ENCODE measurements around the gene ABCD1.
"Not testable (repeated sequence)": the region's sequence is repeated elsewhere in the genome, so short reads cannot be mapped to it uniquely, and the experiment has no call there.

Gene ABCD1

GRCh38 chrX:153697924-153698865 lies 26.5 kb upstream of the ABCD1 start:
- H3K4me3 ChIP-seq (ENCODE audit: low read length): no peak overlapping the region

GRCh38 chrX:153699210-153699783 lies 25.4 kb upstream of the ABCD1 start:
- not testable (repeated sequence) for DNase-seq (ENCODE audit: low read depth); H3K4me3 ChIP-seq (ENCODE audit: low read length)

More at GRCh38 chrX:153697924-153698865, 26.5 kb upstream of the ABCD1 start:
- no peak for DNase-seq (ENCODE audit: low read depth)
- TF ChIP-seq CTCF (conservative IDR thresholded peaks at IDR 0.05; ENCODE audit: low read depth, low read length): no peak

GRCh38 chrX:153699784-153700371 lies 24.8 kb upstream of the ABCD1 start:
- DNase-seq (ENCODE audit: low read depth); H3K4me3 ChIP-seq (ENCODE audit: low read length): not testable (repeated sequence)

GRCh38 chrX:153700376-153700945 lies 24.2 kb upstream of the ABCD1 start:
- TF ChIP-seq CTCF (conservative IDR thresholded peaks at IDR 0.05; ENCODE audit: low read depth, low read length): no peak
- H3K4me3 ChIP-seq (ENCODE audit: low read length): no peak overlapping the region
- DNase-seq (ENCODE audit: low read depth): no peak

- no peak overlapping the region for H3K4me3 ChIP-seq (ENCODE audit: low read length)
- TF ChIP-seq CTCF (conservative IDR thresholded peaks at IDR 0.05; ENCODE audit: low read depth, low read length): no peak
- DNase-seq (ENCODE audit: low read depth): no peak
Observed at GRCh38 chrX:153700967-153701366, 23.7 kb upstream of the ABCD1 start.

- DNase-seq (ENCODE audit: low read depth): no peak
- TF ChIP-seq CTCF (conservative IDR thresholded peaks at IDR 0.05; ENCODE audit: low read depth, low read length): no peak
Observed at GRCh38 chrX:153701706-153702105, 22.9 kb upstream of the ABCD1 start.

GRCh38 chrX:153702336-153703035 lies 22.2 kb upstream of the ABCD1 start:
- H3K4me3 ChIP-seq (ENCODE audit: low read length): no peak overlapping the region
- DNase-seq (ENCODE audit: low read depth): no peak
- TF ChIP-seq CTCF (conservative IDR thresholded peaks at IDR 0.05; ENCODE audit: low read depth, low read length): no peak

More at GRCh38 chrX:153701706-153702105, 22.9 kb upstream of the ABCD1 start:
- no peak overlapping the region for H3K4me3 ChIP-seq (ENCODE audit: low read length)

Measured in retinal pigment epithelial cell (primary cell).